ENCODE measurements around the gene CRELD2.

Gene CRELD2

GRCh38 chr22:49955581-49956417 is 37.4 kb downstream of the CRELD2 start:
- ChIA-PET CTCF (no interaction called here), POLR2A (no interaction called here)
- DNase-seq (ENCODE audit: extremely low spot score) = no peak
- TF ChIP-seq FOXM1 (IDR thresholded peaks at IDR 0.05; ENCODE audit: borderline replicate concordance) (no peak), SUZ12 (IDR thresholded peaks at IDR 0.05) (no peak), L3MBTL2 (conservative IDR thresholded peaks at IDR 0.05) (no peak), CTBP1 (IDR thresholded peaks at IDR 0.05; ENCODE audit: borderline replicate concordance) (no peak), NFRKB (IDR thresholded peaks at IDR 0.05) (no peak), FOXK2 (IDR thresholded peaks at IDR 0.05) (no peak), LEF1 (IDR thresholded peaks at IDR 0.05; ENCODE audit: borderline replicate concordance) (no peak), SP1 (IDR thresholded peaks at IDR 0.05) (no peak), BHLHE40 (IDR thresholded peaks at IDR 0.05; ENCODE audit: borderline replicate concordance) (no peak), PKNOX1 (IDR thresholded peaks at IDR 0.05) (no peak)

- TF ChIP-seq ELF4 (IDR thresholded peaks at IDR 0.05) (no peak), CTBP1 (IDR thresholded peaks at IDR 0.05; ENCODE audit: borderline replicate concordance) (no peak), TARDBP (IDR thresholded peaks at IDR 0.05) (no peak)
- DNase-seq (ENCODE audit: extremely low spot score) = no peak
- ChIA-PET CTCF (no interaction called here), POLR2A (no interaction called here)
These were observed 38.0 kb downstream of the CRELD2 start for GRCh38 chr22:49956418-49956770.

GRCh38 chr22:49956914-49957825 is 38.7 kb downstream of the CRELD2 start:
- ChIA-PET CTCF (no interaction called here), POLR2A (no interaction called here)
- no peak for DNase-seq (ENCODE audit: extremely low spot score)
- TF ChIP-seq LEF1 (IDR thresholded peaks at IDR 0.05; ENCODE audit: borderline replicate concordance) (no peak), NFRKB (IDR thresholded peaks at IDR 0.05) (no peak), ELF4 (IDR thresholded peaks at IDR 0.05) (no peak), SUZ12 (IDR thresholded peaks at IDR 0.05) (no peak), BHLHE40 (IDR thresholded peaks at IDR 0.05; ENCODE audit: borderline replicate concordance) (no peak), FOXK2 (IDR thresholded peaks at IDR 0.05) (no peak), ZNF384 (IDR thresholded peaks at IDR 0.05) (no peak), PKNOX1 (IDR thresholded peaks at IDR 0.05) (no peak), FOXA1 (IDR thresholded peaks at IDR 0.05) (no peak), ARNT (IDR thresholded peaks at IDR 0.05) (no peak), TARDBP (IDR thresholded peaks at IDR 0.05) (no peak)

GRCh38 chr22:49957826-49958365 is 39.5 kb downstream of the CRELD2 start:
- POLR2A ChIA-PET = no interaction called here
- no peak for TF ChIP-seq ELF4 (IDR thresholded peaks at IDR 0.05)
- no peak for TF ChIP-seq LEF1 (IDR thresholded peaks at IDR 0.05; ENCODE audit: borderline replicate concordance)
- no peak for TF ChIP-seq ARNT (IDR thresholded peaks at IDR 0.05)
- TF ChIP-seq L3MBTL2 (conservative IDR thresholded peaks at IDR 0.05) = no peak
- TF ChIP-seq FOXK2 (IDR thresholded peaks at IDR 0.05) = no peak
- no peak for TF ChIP-seq CTBP1 (IDR thresholded peaks at IDR 0.05; ENCODE audit: borderline replicate concordance)
- TF ChIP-seq TARDBP (IDR thresholded peaks at IDR 0.05) = no peak
- CTCF ChIA-PET = no interaction called here
- no peak for DNase-seq (ENCODE audit: extremely low spot score)

- no peak for DNase-seq (ENCODE audit: extremely low spot score)
- CTCF ChIA-PET = no interaction called here
- POLR2A ChIA-PET = no interaction called here
These were observed 40.0 kb downstream of the CRELD2 start for GRCh38 chr22:49958366-49958921.

More at GRCh38 chr22:49958366-49958921, 40.0 kb downstream of the CRELD2 start:
- TF ChIP-seq ARNT (IDR thresholded peaks at IDR 0.05) = no peak
- TF ChIP-seq FOXA1 (IDR thresholded peaks at IDR 0.05) = no peak
- no peak for TF ChIP-seq PKNOX1 (IDR thresholded peaks at IDR 0.05)
- no peak for TF ChIP-seq SP1 (IDR thresholded peaks at IDR 0.05)
- no peak for TF ChIP-seq L3MBTL2 (conservative IDR thresholded peaks at IDR 0.05)
- no peak for TF ChIP-seq FOXK2 (IDR thresholded peaks at IDR 0.05)
- TF ChIP-seq TARDBP (IDR thresholded peaks at IDR 0.05) = no peak
- no peak for TF ChIP-seq ELF4 (IDR thresholded peaks at IDR 0.05)
- TF ChIP-seq NFRKB (IDR thresholded peaks at IDR 0.05) = no peak
